ENCODE measurements around the gene FNIP1. TPM values are rescaled to one million over a fixed set of nuclear protein-coding genes. Genes with fewer than 3 reads are reported as not detected.
"Not testable (repeated sequence)": the region's sequence is repeated elsewhere in the genome, so short reads cannot be mapped to it uniquely, and the experiment has no call there.

Gene FNIP1
- total RNA-seq, 3 donors from 2014 or later (not counting 1 experiment from before 2014, with no cell fraction given) = 49.6 to 54.6 (median 50.8) TPM

GRCh38 chr5:131729292-131729691 lies 67.5 kb downstream of the FNIP1 start:
- ATAC-seq; H3K9me3 ChIP-seq (ENCODE audit: control insufficient read depth, insufficient read depth, low read length); H3K27me3 Mint-ChIP-seq (ENCODE audit: low read depth in 2 of 2); H3K27ac ChIP-seq (ENCODE audit: low read length); H3K4me3 ChIP-seq (ENCODE audit: low read length); H3K4me3 Mint-ChIP-seq; H3K4me1 ChIP-seq (ENCODE audit: control insufficient read depth, insufficient read depth, low read length); DNase-seq; H3K27ac Mint-ChIP-seq; H3K36me3 ChIP-seq (ENCODE audit: control insufficient read depth, insufficient read depth, low read length); H3K4me1 Mint-ChIP-seq; H3K27me3 ChIP-seq (ENCODE audit: control insufficient read depth, insufficient read depth, low read length); H3K9me3 Mint-ChIP-seq; intact Hi-C loops (cut with micrococcal nuclease): not testable (repeated sequence)
- 97% methylated on average over 4 of the region's 4 CpGs for WGBS (ENCODE audit: insufficient coverage)
- peaks cover 29% of the 10 kb centered on the region for H3K36me3 Mint-ChIP-seq

- H3K4me3 Mint-ChIP-seq; ATAC-seq; DNase-seq; H3K27ac Mint-ChIP-seq; H3K27ac ChIP-seq (ENCODE audit: low read length); H3K9me3 ChIP-seq (ENCODE audit: control insufficient read depth, insufficient read depth, low read length); H3K27me3 ChIP-seq (ENCODE audit: control insufficient read depth, insufficient read depth, low read length); H3K4me3 ChIP-seq (ENCODE audit: low read length); H3K9me3 Mint-ChIP-seq; H3K27me3 Mint-ChIP-seq (ENCODE audit: low read depth in 2 of 2); H3K4me1 ChIP-seq (ENCODE audit: control insufficient read depth, insufficient read depth, low read length); intact Hi-C loops (cut with micrococcal nuclease); H3K36me3 ChIP-seq (ENCODE audit: control insufficient read depth, insufficient read depth, low read length): not testable (repeated sequence)
- H3K4me1 Mint-ChIP-seq = peaks cover 0 to 14% of the 10 kb centered on the region in 2 donors
- H3K36me3 Mint-ChIP-seq = peaks cover 29% of the 10 kb centered on the region
Measured at GRCh38 chr5:131724089-131724488, 72.7 kb downstream of the FNIP1 start.

- no peak overlapping the region for H3K27ac Mint-ChIP-seq
- Histone ChIP-seq H3K4me3 (ENCODE audit: low read length) (no peak overlapping the region), H3K9me3 (ENCODE audit: control insufficient read depth, insufficient read depth, low read length) (no peaks in the 10 kb centered on the region), H3K36me3 (ENCODE audit: control insufficient read depth, insufficient read depth, low read length) (peaks cover 14% of the 10 kb centered on the region), H3K4me1 (ENCODE audit: control insufficient read depth, insufficient read depth, low read length) (no peaks in the 10 kb centered on the region), H3K27ac (ENCODE audit: low read length) (no peak overlapping the region), H3K27me3 (ENCODE audit: control insufficient read depth, insufficient read depth, low read length) (no peaks in the 10 kb centered on the region)
- WGBS (ENCODE audit: insufficient coverage) = no CpG with 5 or more reads among the region's 1 CpG
- H3K27me3 Mint-ChIP-seq (ENCODE audit: low read depth in 2 of 2) = no peaks in the 10 kb centered on the region
- intact Hi-C loops (cut with micrococcal nuclease) = no loop called here
- no peak for ATAC-seq
- no peak overlapping the region for H3K4me3 Mint-ChIP-seq
- peaks cover 10 to 18% of the 10 kb centered on the region in 2 donors for H3K4me1 Mint-ChIP-seq
- TF ChIP-seq CTCF (IDR thresholded peaks at IDR 0.05) = no peak
- no peaks in the 10 kb centered on the region for H3K9me3 Mint-ChIP-seq
- peaks cover under 1% of the 10 kb centered on the region for H3K36me3 Mint-ChIP-seq
- no peak for DNase-seq
Measured at GRCh38 chr5:131720714-131721113, 76.1 kb downstream of the FNIP1 start.

GRCh38 chr5:131719564-131719963 lies 77.3 kb downstream of the FNIP1 start:
- Mint-ChIP-seq H3K27me3 (ENCODE audit: low read depth in 2 of 2) (no peaks in the 10 kb centered on the region), H3K4me3 (no peak overlapping the region), H3K36me3 (no peaks in the 10 kb centered on the region), H3K27ac (no peak overlapping the region), H3K4me1 (peaks cover 10 to 16% of the 10 kb centered on the region in 2 donors), H3K9me3 (no peaks in the 10 kb centered on the region)
- Histone ChIP-seq H3K4me1 (ENCODE audit: control insufficient read depth, insufficient read depth, low read length) (no peaks in the 10 kb centered on the region), H3K27ac (ENCODE audit: low read length) (no peak overlapping the region), H3K27me3 (ENCODE audit: control insufficient read depth, insufficient read depth, low read length) (no peaks in the 10 kb centered on the region), H3K9me3 (ENCODE audit: control insufficient read depth, insufficient read depth, low read length) (no peaks in the 10 kb centered on the region), H3K4me3 (ENCODE audit: low read length) (no peak overlapping the region), H3K36me3 (ENCODE audit: control insufficient read depth, insufficient read depth, low read length) (peaks cover 16% of the 10 kb centered on the region)
- WGBS (ENCODE audit: insufficient coverage) = no CpG with 5 or more reads among the region's 1 CpG
- intact Hi-C loops (cut with micrococcal nuclease) = no loop called here
- ATAC-seq = no peak
- no peak for TF ChIP-seq CTCF (IDR thresholded peaks at IDR 0.05)
- DNase-seq = no peak

Data from natural killer cell (primary cell).